Measurements from ENCODE around the gene BMPR1A. TPM values are rescaled to one million over a fixed set of nuclear protein-coding genes. Genes with fewer than 3 reads are reported as not detected.
A peak's percentile ranks its signal among the peaks of the same experiment; 100 is the strongest.

The BMPR1A gene
- total and polyA plus RNA-seq, 10 of the 15 experiments (the other 5 are each of a cell fraction or from before 2014, with no cell fraction given) = 2.3 to 22.7 (median 13.1) TPM

DNA sequence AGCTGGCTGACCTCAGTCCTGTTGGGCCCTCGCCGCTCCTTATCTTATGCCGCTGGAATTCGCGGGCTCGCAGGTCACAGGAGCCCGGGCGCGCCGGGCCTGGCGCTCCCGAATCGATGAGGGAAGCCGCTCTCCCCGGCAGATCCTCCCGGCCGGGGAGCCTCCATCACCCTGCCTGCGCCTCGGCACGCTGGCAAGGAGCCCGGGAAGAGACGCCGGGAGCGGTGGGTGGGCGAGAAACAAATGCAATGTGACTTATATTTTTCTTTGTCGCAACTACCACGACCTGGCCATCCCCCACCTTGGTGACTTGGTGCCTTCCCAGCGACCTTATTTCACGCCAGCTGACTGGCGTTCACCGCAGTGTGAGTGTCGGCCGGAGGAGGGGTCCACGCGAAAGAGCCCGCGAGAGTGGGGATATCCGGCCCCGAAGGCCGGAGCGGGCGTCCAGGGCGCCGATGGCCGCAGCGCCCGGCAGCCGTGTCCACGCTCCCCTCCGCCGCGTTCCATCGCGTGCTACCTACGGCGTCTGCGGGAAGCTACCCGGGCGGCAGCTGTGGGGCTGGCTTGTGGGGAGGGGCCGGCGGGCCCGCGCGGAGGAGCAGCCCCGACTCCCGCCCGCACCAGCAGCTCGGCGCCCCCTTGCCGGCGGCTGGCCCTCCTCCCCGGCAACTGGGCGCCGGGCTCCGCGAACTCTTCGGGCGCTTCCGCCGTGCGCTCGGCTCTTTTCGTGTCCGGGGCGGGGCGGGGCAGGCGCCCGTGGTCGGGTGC, 494 bp upstream of the BMPR1A start:
- SMC1A ChIA-PET (ENCODE audit: uncharacterized antibody, unreplicated experiment) = interaction anchor here (0.7 to 1.6 kb wide), 2 partner anchors 23 to 80 kb away, joined by 3 to 4 read pairs; no protein-coding TSS in a partner anchor
- Histone ChIP-seq H3K36me3 (ENCODE audit: control insufficient read depth in 2 of 2, insufficient read depth in 2 of 2, low read length in 1 of 2) (no peaks in the 10 kb centered on the region), H3K9ac (ENCODE audit: control insufficient read depth, insufficient read depth, low read length) (peak overlapping the region; percentile 77), H3K9me3 (replicated peaks; ENCODE audit: control insufficient read depth, insufficient read depth, low read length) (no peaks in the 10 kb centered on the region), H3K4me3 (peak overlapping the region; percentile 77), H3K27ac (ENCODE audit: control insufficient read depth, insufficient read depth) (peak overlapping the region; percentile 79), H4K20me1 (ENCODE audit: control insufficient read depth, insufficient read depth) (no peaks in the 10 kb centered on the region), H3K4me1 (ENCODE audit: control insufficient read depth, insufficient read depth, low read length) (peaks cover 19% of the 10 kb centered on the region), H3K27me3 (replicated peaks in 1 of 2; ENCODE audit: control insufficient read depth in 2 of 2, insufficient read depth in 2 of 2, low read length in 1 of 2) (no peaks in the 10 kb centered on the region), H3K79me2 (ENCODE audit: control insufficient read depth, insufficient read depth, low read length) (peaks cover 46% of the 10 kb centered on the region), H2AFZ (ENCODE audit: control insufficient read depth, low read depth, low read length) (peak overlapping the region; percentile 84), H3K4me2 (ENCODE audit: control insufficient read depth, insufficient read depth) (peak overlapping the region; percentile 83)
- ATAC-seq (peak; percentile 85), DNase-seq (ENCODE audit: low read depth, low spot score) (no peak), FAIRE-seq (no peak)
- intact Hi-C loops (cut with micrococcal nuclease; ENCODE audit: unreplicated experiment) = loop anchor here (1.0 to 2.0 kb wide), 2 partner anchors 42 to 45 kb away; no protein-coding TSS in a partner anchor
- in situ Hi-C loops (cut with MboI) = no loop called here
- CTCF ChIA-PET = interaction anchor here (0.6 to 1.3 kb wide), 2 partner anchors 144 to 1350 kb away, joined by 3 read pairs; no protein-coding TSS in a partner anchor
- RAD21 ChIA-PET (ENCODE audit: unreplicated experiment) = interaction anchor here (1.3 kb wide), 2 partner anchors 43 to 44 kb away, joined by 3 read pairs; no protein-coding TSS in a partner anchor
- BruUV-seq (replicated peaks) = TSS peak; percentile 82
- WGBS (ENCODE audit: insufficient coverage, insufficient replicate concordance, low lambda C conversion rate, missing lambda C conversion rate) = 3% methylated on average over 66 of the region's 89 CpGs
- POLR2A ChIA-PET = interaction anchor here (0.5 to 3.3 kb wide), 3 partner anchors 44 to 336 kb away, joined by 3 to 13 read pairs (median 3); no protein-coding TSS in a partner anchor
- no peak for TF ChIP-seq SUPT20H (IDR thresholded peaks at IDR 0.05; ENCODE audit: borderline replicate concordance, control insufficient read depth, low read depth, low read length)
- no peak for TF ChIP-seq HDGF (IDR thresholded peaks at IDR 0.05)
- no peak for TF ChIP-seq NFYA (IDR thresholded peaks at IDR 0.05; ENCODE audit: borderline replicate concordance, low read depth, low read length)
- no peak for TF ChIP-seq SMAD1 (IDR thresholded peaks at IDR 0.05; ENCODE audit: low read depth, partially characterized antibody)
- TF ChIP-seq RFX5 (IDR thresholded peaks at IDR 0.05; ENCODE audit: low read depth, low read length) = no peak
- no peak for TF ChIP-seq MEF2A (IDR thresholded peaks at IDR 0.05; ENCODE audit: insufficient read depth, low read depth, low read length)
- no peak for TF ChIP-seq SIN3A (IDR thresholded peaks at IDR 0.05; ENCODE audit: low read depth, low read length)
- no peak for TF ChIP-seq CBX5 (IDR thresholded peaks at IDR 0.05; ENCODE audit: low read depth)
- TF ChIP-seq, protein P1, sequence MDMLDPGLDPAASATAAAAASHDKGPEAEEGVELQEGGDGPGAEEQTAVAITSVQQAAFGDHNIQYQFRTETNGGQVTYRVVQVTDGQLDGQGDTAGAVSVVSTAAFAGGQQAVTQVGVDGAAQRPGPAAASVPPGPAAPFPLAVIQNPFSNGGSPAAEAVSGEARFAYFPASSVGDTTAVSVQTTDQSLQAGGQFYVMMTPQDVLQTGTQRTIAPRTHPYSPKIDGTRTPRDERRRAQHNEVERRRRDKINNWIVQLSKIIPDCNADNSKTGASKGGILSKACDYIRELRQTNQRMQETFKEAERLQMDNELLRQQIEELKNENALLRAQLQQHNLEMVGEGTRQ (IDR thresholded peaks at IDR 0.05; ENCODE audit: borderline replicate concordance, low read depth, low read length) = no peak
- TF ChIP-seq FOXM1 (IDR thresholded peaks at IDR 0.05; ENCODE audit: low read depth, low read length) = no peak
- no peak for TF ChIP-seq SP1 (IDR thresholded peaks at IDR 0.05; ENCODE audit: low read depth, low read length)
- TF ChIP-seq, protein P2, sequence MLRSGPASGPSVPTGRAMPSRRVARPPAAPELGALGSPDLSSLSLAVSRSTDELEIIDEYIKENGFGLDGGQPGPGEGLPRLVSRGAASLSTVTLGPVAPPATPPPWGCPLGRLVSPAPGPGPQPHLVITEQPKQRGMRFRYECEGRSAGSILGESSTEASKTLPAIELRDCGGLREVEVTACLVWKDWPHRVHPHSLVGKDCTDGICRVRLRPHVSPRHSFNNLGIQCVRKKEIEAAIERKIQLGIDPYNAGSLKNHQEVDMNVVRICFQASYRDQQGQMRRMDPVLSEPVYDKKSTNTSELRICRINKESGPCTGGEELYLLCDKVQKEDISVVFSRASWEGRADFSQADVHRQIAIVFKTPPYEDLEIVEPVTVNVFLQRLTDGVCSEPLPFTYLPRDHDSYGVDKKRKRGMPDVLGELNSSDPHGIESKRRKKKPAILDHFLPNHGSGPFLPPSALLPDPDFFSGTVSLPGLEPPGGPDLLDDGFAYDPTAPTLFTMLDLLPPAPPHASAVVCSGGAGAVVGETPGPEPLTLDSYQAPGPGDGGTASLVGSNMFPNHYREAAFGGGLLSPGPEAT (IDR thresholded peaks at IDR 0.05; ENCODE audit: low read depth) = peak; percentile 31; the same call in 1 of the 2 replicates
- TF ChIP-seq, protein P3, sequence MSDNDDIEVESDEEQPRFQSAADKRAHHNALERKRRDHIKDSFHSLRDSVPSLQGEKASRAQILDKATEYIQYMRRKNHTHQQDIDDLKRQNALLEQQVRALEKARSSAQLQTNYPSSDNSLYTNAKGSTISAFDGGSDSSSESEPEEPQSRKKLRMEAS (IDR thresholded peaks at IDR 0.05; ENCODE audit: low read depth, low read length) = no peak
- no peak for TF ChIP-seq FOS (IDR thresholded peaks at IDR 0.05; ENCODE audit: borderline replicate concordance, extremely low read depth, insufficient read length)
- peak in 1 of 2 experiments; percentile 68; a peak in 2 of 4 replicates for TF ChIP-seq BHLHE40 (IDR thresholded peaks at IDR 0.05; ENCODE audit: borderline replicate concordance in 1 of 2, low read depth in 2 of 2, low read length in 1 of 2)
- no peak for TF ChIP-seq SPI1 (IDR thresholded peaks at IDR 0.05; ENCODE audit: borderline replicate concordance, insufficient read depth, low read depth, low read length)
- peak; percentile 79 for TF ChIP-seq POLR2A (IDR thresholded peaks at IDR 0.05; ENCODE audit: low read depth, low read length)
- TF ChIP-seq ZNF207 (IDR thresholded peaks at IDR 0.05; ENCODE audit: borderline replicate concordance) = 0 out of 2 replicates have a peak, but pooled peaks have one; percentile 60
- TF ChIP-seq, protein P4, sequence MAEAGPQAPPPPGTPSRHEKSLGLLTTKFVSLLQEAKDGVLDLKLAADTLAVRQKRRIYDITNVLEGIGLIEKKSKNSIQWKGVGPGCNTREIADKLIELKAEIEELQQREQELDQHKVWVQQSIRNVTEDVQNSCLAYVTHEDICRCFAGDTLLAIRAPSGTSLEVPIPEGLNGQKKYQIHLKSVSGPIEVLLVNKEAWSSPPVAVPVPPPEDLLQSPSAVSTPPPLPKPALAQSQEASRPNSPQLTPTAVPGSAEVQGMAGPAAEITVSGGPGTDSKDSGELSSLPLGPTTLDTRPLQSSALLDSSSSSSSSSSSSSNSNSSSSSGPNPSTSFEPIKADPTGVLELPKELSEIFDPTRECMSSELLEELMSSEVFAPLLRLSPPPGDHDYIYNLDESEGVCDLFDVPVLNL (IDR thresholded peaks at IDR 0.05; ENCODE audit: low read depth, low read length) = no peak
- TF ChIP-seq ZBED1 (IDR thresholded peaks at IDR 0.05; ENCODE audit: borderline replicate concordance) = 0 out of 2 replicates have a peak, but pooled peaks have one; percentile 28

Measured in GM12878 (cell line).